KOPT-K1 (cell line): ENCODE data around the gene CDC25A.

ENCODE experiments used
- H3K27ac ChIP-seq: fragments of 200-600 bp; sonication (generic); 2 replicates; pipeline ENCODE4 v1.5.1; 2016; ENCODE audit warnings: antibody characterized with exemption, mild to moderate bottlenecking, low read depth, low read length; ENCODE audit not compliant: poor library complexity, severe bottlenecking
- H3K36me3 ChIP-seq: fragments of 200-600 bp; sonication (generic); 2 replicates; pipeline ENCODE4 v1.5.1; 2017; ENCODE audit warnings: antibody characterized with exemption, mild to moderate bottlenecking, low read length, moderate library complexity; ENCODE audit not compliant: insufficient read depth
- H3K9me3 ChIP-seq: fragments of 200-600 bp; sonication (generic); 2 replicates; pipeline ENCODE4 v1.5.1; 2017; ENCODE audit warnings: antibody characterized with exemption, low read length, mild to moderate bottlenecking; ENCODE audit not compliant: insufficient read depth, poor library complexity, severe bottlenecking

Gene CDC25A

DNA sequence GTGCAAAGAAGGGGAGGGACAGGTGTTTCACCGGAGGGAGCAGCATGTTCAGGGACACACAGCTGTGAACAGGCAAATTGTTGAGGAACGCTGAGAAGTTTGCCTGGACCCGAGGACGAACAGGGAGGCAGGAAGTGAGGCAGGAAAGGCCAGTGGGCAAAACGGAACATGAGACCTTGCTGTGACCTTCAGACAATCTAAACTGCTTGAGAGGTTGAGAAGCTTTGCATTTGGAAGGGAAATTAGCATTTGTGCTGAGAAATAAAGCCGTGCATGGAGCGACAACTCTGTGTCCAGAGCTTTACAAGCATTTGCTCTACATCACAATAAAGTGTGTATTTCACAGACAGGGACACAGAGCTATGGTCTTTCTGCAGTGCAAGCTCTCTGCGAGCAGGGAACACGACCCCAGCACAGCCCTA is 47.9 kb downstream of the CDC25A start:
- Histone ChIP-seq H3K27ac (no peak overlapping the region), H3K36me3 (no peaks in the 10 kb centered on the region), H3K9me3 (no peaks in the 10 kb centered on the region)

DNA sequence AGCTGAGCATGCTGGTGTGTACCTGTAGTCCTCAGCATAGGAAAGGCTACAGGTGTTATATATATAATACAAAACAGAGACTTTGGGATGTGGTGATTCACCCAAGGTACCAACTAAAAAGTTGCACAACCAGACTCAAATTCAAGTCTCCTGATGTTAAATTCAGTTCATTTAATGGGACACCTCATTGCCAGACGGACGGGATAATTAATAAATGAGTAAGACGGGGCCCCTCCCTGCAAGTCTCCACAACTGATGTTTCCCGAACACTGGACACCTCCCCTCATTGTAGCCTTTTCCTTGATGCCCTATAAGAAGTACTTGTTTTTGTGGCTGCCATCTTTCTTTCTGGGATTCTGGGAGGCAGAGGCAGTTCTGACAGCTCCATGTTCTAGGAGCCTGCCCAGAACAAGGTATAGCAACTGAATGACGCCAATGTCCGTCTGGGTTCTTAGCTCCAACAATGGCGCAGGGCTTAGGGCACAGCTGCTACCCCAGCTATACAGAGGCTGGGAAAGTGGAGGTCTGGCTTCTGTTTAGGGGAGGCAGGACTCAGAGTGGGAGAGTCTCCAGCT is 50.7 kb downstream of the CDC25A start:
- no peaks in the 10 kb centered on the region for H3K9me3 ChIP-seq
- no peak overlapping the region for H3K27ac ChIP-seq

DNA sequence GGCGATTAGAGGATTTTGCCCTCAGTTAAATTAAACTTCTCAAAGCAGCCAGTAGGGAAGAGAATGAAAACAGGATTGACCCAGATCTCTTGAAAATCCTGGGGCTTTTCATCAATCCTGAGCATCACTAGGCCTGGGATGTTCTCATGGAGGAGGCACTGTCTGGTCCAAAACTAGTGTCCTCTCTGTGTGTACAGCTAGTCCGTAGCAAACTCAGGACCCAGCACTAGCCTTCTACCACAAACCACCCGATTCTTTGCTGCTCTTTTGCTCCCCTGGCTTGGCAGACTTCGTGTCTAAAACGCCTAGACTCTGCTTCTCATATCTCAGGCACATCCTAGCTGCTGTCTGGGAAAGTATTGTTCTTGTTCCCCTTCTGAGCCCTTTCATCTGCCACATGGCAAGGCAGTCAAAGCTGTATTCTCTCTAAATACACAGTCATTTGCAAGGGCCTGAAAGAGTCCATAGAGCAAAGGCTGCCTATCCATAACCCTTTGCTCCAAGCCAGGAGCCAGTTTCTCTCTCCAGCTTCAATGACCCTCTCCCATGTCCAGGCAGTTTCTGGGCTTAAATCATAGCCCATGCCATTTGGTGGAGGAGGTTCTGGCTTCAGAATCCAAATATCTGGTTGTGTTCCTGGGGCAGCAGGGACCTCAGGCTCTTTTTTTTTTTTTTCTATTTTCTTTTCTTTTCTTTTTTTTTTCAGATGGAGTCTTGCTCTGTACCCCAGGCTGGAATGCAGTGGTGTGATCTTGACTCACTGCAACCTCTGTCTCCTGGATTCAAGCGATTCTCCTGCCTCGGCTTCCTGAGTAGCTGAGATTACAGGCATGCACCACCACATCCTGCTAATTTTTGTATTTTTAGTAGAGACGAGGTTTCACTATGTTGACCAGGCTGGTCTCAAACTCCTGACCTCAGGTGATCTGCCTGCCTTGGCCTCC is 52.4 kb downstream of the CDC25A start:
- H3K9me3 ChIP-seq: no peaks in the 10 kb centered on the region
- H3K27ac ChIP-seq: no peak overlapping the region

More for the DNA sequence above, 50.7 kb downstream of the CDC25A start:
- H3K36me3 ChIP-seq: no peaks in the 10 kb centered on the region

DNA sequence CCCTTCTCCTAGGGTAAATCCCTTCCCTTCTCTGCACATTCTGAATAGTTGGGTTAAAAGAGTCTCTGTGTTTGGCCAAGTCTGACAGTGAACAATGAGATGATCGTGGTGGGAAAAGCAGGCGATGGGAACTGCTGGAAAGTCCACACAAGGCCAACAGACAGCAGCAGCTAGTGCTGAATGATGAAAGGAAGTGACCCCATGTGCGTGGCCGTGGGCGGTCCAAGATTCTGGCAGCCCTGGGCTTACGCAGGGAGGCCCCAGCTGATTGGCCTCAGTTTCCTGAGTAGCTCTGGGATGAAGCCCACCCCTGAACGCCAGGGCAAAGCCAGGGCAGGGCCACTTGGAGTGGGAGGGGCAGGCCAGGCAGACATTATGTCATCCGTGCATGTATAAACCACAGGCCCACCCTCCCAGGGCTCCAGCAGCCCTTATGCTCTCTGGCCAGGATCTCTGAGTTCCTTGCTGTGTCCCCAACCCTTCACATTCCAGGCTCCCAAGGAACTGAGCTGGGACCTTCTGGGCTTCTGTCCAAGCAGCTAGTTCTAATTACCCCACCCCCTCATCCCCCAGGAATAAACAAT is 57.8 kb downstream of the CDC25A start:
- Histone ChIP-seq H3K27ac (no peak overlapping the region), H3K9me3 (no peaks in the 10 kb centered on the region), H3K36me3 (no peaks in the 10 kb centered on the region)

More for the DNA sequence above, 52.4 kb downstream of the CDC25A start:
- no peaks in the 10 kb centered on the region for H3K36me3 ChIP-seq

DNA sequence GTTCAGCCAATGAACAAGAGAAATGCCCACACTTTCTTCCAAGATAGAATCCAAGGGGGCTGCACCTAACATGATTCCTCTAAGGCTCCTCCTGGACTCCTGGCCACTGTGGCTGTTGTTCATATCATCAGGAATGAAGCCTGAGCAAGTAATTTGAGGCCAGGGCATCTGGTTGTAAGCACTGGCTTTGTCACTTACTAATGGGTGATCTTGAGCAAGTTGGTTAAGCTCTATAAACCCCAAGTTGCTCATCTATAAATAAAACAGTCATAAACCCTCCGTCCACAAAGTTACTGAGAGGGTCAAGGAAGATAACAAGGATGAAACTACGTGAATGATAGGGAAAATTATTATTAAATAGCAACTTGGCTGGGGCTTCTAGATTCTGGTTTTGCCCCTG is 58.3 kb downstream of the CDC25A start:
- no peaks in the 10 kb centered on the region for H3K9me3 ChIP-seq
- no peaks in the 10 kb centered on the region for H3K36me3 ChIP-seq
- no peak overlapping the region for H3K27ac ChIP-seq

DNA sequence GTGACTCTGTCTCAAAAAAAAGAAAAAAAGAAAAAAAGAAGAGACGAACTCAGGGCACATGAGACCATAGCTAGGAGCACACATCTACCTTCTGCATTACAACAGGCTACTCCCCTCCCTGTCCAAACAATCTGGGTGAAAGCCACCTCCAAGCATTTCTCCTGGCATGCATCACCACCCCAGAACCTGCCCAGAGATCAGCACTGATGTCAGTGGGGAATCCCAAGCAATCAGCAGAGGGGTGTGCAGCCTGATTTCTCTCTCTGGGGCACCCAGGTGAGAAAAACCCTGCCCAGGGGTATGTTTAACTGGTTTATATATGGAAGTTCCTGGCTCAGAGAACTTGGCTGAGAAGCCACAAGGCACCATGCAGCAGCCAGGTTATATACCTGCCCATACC is 59.4 kb downstream of the CDC25A start:
- no peaks in the 10 kb centered on the region for H3K9me3 ChIP-seq
- H3K36me3 ChIP-seq: no peaks in the 10 kb centered on the region
- no peak overlapping the region for H3K27ac ChIP-seq

DNA sequence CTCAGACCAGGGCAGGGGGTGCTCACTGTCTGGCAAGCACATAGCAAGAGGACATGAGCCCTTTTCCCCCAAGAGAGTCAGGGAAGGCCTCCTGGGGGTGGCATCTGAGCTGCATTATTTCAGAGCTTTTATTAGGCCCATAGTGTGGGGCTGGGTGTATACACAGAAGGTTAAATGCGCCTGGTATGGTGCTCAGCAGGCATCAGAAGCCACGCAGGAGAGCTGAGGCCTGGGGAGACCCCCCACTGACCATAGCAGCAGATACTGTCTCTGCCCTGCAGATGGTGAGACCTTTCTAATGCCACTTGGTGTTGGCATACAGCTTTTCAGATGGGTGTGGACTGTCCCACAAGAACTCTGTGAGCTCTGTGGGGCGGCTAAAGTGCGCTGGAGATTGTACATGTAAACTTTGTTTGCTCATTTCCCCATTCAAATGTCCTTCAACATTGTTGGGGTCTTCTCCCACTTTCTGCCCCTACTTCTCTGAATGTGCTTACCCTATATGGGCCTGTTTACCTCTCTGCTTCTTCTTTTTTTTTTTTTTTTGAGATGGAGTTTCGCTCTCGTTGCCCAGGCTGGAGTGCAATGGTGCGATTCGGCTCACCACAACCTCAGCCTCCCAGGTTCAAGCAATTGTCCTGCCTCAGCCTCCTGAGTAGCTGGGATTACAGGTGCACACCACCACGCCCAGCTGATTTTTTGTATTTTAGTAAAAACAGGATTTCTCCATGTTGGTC is 62.2 kb downstream of the CDC25A start:
- Histone ChIP-seq H3K9me3 (no peaks in the 10 kb centered on the region), H3K36me3 (no peaks in the 10 kb centered on the region), H3K27ac (no peak overlapping the region)

DNA sequence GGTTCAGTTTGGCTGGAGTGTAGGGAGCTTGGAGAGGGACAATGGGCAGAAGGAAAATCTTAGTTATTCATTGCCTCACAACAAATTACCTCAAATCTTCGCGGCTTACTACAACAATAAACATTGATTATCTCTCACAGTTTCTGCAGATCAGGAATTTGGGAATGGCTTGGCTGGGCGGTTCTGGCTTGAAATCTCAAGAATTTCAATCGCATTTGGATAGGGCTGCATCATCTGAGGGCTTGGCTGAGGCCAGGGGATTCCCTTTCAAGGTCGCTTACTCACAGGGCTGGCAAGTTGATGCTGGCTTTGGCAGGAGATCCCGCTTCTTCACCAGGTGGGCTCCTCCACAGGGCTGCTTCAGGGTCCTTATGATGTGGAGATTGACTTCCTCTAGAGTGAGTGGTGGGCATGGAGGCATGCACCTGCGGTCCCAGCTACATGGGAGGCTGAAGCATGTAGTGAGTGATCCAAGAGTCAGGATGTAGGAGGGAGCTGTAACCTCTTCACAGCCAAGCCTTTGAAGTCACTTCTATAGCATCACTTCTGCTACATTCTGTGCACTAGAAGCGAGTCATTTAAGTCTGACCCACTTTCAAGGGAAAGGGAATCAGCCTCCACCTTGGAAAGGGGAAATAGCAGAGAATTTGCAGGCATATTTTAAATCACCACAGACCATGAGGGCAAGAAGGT is 63.1 kb downstream of the CDC25A start:
- Histone ChIP-seq H3K27ac (no peak overlapping the region), H3K36me3 (no peaks in the 10 kb centered on the region), H3K9me3 (no peaks in the 10 kb centered on the region)

DNA sequence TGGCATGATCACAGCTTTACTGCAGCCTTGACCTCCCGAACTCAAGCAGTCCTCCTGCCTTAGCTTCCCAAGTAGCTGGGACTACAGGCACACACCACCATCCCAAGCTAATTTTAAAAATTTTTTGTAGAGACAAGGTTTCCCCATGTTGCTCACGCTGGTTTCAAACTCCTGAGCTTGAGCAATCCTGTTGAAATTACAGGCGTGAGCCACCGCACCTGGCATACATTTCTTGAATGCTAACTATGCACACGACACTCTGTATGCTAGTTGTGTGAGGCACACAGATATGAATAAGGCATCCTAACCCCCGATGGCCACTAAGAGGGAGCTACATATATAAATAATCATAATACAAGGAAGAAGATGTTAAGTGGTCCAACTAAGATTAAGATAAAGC is 64.9 kb downstream of the CDC25A start:
- H3K36me3 ChIP-seq: no peaks in the 10 kb centered on the region

DNA sequence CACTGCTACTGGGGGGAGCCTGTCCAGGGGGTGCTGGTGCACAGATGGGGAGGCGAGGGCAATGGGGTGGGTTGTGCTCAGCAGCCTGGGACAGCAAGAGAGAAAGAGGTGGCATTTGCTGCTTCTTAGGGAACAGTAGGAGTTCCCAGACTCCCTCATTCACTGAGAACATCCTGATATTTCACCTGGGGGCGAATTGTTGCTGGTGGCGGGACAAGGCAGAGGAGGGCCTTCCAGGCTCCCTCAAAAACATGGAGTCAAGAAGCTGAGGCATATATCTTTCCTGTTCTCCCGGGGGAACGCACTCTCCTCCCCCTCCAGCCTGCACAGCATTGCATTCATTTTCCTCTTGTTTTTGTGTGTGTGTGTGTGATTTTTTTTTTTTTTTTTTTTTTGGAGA is 65.7 kb downstream of the CDC25A start:
- Histone ChIP-seq H3K36me3 (no peaks in the 10 kb centered on the region), H3K27ac (no peak overlapping the region)

More for the DNA sequence above, 64.9 kb downstream of the CDC25A start:
- Histone ChIP-seq H3K27ac (no peak overlapping the region), H3K9me3 (no peaks in the 10 kb centered on the region)

DNA sequence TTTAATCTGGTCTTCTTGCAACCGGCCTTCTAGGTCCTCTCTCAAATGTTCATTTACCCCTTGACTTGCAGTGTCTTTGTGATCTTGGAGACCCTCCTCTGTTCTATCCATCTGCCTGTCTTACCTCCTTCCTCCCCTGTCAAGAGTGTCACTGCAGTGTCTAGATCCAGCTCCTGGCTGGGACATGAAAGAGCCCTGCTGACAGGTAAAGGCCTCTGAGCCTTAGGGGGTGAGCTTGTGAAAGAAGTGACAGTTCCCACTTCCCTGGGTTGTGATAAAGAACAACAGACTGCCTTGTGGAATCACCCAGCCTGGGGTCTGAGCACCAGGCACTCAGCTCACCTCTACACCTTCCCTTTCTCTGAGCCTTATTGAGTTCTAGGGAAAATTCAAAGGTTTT is 68.0 kb downstream of the CDC25A start:
- no peaks in the 10 kb centered on the region for H3K36me3 ChIP-seq
- H3K9me3 ChIP-seq: no peaks in the 10 kb centered on the region
- H3K27ac ChIP-seq: no peak overlapping the region

More for the DNA sequence above, 65.7 kb downstream of the CDC25A start:
- H3K9me3 ChIP-seq: no peaks in the 10 kb centered on the region

DNA sequence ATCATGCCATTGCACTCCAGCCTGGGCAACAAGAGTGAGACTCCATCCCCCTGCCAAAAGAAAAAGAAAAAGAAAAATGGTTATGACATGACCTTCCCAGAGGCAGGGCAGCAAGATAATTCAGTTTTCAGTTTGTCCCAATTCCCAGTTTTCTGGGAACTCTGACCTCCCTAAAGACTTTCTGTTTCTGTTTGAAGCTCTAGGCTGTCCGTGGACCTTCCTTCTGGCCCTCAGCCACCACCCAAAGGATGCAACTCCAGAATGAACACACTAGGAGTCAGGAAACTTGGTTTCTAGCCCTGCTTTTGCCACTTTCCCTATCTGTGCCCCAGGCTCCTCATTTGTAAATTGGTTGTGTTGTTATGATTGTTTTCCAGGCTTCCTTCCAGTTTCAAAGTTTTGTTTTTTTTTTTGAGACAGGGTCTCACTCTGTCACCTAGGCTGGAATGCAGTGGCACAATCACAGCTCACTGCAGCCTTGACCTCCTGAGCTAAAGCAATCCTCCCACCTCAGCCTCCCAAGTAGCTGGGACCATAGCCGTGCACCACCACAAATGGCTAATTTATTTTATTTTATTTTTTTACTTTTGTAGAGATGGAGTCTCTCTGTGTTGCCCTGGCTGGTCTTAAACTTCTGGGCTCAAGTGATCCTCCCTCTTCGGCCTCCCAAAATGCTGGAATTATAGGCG is 68.6 kb downstream of the CDC25A start:
- no peaks in the 10 kb centered on the region for H3K9me3 ChIP-seq
- H3K36me3 ChIP-seq: no peaks in the 10 kb centered on the region
- no peak overlapping the region for H3K27ac ChIP-seq

DNA sequence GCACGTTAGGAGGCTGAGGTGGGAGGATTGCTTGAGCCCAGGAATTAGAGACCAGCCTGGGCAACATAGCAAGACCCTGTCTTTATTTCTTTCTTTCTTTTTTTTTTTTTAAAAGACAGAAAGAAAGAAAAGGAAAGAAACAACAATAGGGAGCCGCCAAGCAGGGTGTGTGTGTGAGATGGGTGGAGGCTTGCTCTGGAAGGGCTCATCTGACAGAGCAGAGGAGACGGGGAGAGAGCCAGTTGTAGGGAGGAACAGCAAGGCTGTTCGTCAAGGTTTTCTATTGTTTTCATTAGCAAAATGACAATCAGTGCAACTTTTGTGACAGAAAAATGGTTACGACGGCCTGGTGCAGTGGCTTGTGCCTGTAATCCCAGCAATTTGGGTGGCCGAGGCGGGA is 69.3 kb downstream of the CDC25A start:
- Histone ChIP-seq H3K36me3 (no peaks in the 10 kb centered on the region), H3K27ac (no peak overlapping the region), H3K9me3 (no peaks in the 10 kb centered on the region)

DNA sequence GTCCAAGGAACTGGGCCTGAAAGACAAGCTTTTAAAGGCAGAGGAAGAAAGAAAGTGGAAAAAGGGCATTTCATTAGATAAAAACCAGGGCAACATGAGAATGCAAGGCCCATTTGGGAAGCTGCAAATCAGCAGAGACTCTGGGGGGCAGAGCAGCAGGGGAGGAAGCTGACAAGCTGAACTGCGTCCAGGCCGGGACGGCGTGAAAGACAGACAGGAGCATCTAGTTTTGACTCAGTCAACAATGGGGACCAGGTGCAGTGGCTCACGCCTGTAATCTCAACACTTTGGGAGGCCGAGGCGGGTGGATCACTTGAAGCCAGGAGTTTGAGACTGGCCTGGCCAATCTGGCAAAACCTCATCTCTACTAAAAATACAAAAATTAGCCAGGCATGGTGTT is 69.9 kb downstream of the CDC25A start:
- Histone ChIP-seq H3K9me3 (no peaks in the 10 kb centered on the region), H3K27ac (no peak overlapping the region), H3K36me3 (no peaks in the 10 kb centered on the region)
